ENCODE results near the gene SSR1. TPM values are rescaled to one million over a fixed set of nuclear protein-coding genes. Genes with fewer than 3 reads are reported as not detected.

The SSR1 gene
- total RNA-seq, 2 experiments from 2014 or later = 49.6 to 55.1 TPM

GRCh38 chr6:7298113-7298512, 14.9 kb downstream of the SSR1 start:
- H3K9me3 ChIP-seq (ENCODE audit: control insufficient read depth in 1 of 2, insufficient read depth in 1 of 2, low read length in 2 of 2) = no peaks in the 10 kb centered on the region
- Mint-ChIP-seq H3K27me3 (no peaks in the 10 kb centered on the region), H3K27ac (no peak overlapping the region), H3K36me3 (ENCODE audit: low read depth) (peaks cover 89% of the 10 kb centered on the region), H3K4me1 (ENCODE audit: low read depth) (peaks cover 14% of the 10 kb centered on the region), H3K4me3 (no peak overlapping the region), H3K9me3 (no peaks in the 10 kb centered on the region)
- CTCF ChIA-PET = no interaction called here
- POLR2A ChIA-PET = no interaction called here
- no peak overlapping the region for H3K27ac ChIP-seq (ENCODE audit: low read depth in 1 of 2, low read length in 2 of 2)
- H3K27me3 ChIP-seq (ENCODE audit: control insufficient read depth in 1 of 2, insufficient read depth in 2 of 2, low read length in 2 of 2) = no peaks in the 10 kb centered on the region
- ATAC-seq (ENCODE audit: poor library complexity) = no peak
- no peak for DNase-seq
- no peak overlapping the region for H3K4me3 ChIP-seq (ENCODE audit: low read length)
- intact Hi-C loops (cut with DNase I, micrococcal nuclease) = loop anchor here in 1 of 2 experiments (5.0 kb wide), 1 partner anchor 304 kb away; no protein-coding TSS in a partner anchor
- no peaks in the 10 kb centered on the region for H3K4me1 ChIP-seq (ENCODE audit: insufficient read depth, low read length)
- no peak for TF ChIP-seq CTCF (IDR thresholded peaks at IDR 0.05)
- H3K36me3 ChIP-seq (ENCODE audit: insufficient read depth, low read length) = peaks cover 97% of the 10 kb centered on the region

DNA sequence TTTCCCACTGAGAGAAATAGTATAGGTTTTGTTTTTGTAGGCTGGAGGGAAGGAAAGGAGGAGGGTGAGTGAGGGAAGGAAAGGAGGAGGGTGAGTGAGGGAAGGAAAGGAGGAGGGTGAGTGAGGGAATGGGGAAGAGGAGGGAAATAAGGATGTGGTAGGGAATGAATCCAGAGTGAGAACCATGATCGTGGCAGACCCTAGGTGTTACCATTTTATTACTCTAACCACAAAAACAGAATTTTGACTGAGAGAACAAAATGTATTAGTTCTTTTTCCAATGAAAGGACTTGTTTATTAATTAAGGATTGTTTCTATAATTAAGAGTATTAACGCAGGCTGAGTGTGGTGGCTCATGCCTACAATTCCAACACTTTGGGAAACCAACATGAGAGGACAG, 16.4 kb downstream of the SSR1 start:
- DNase-seq (no peak), ATAC-seq (ENCODE audit: poor library complexity) (no peak)
- Mint-ChIP-seq H3K27me3 (no peaks in the 10 kb centered on the region), H3K27ac (no peak overlapping the region), H3K9me3 (no peaks in the 10 kb centered on the region), H3K4me3 (no peak overlapping the region), H3K36me3 (ENCODE audit: low read depth) (peaks cover 89% of the 10 kb centered on the region), H3K4me1 (ENCODE audit: low read depth) (peaks cover 14% of the 10 kb centered on the region)
- H3K27ac ChIP-seq (ENCODE audit: low read depth in 1 of 2, low read length in 2 of 2) = no peak overlapping the region
- H3K4me1 ChIP-seq (ENCODE audit: insufficient read depth, low read length) = no peaks in the 10 kb centered on the region
- no peaks in the 10 kb centered on the region for H3K27me3 ChIP-seq (ENCODE audit: control insufficient read depth in 1 of 2, insufficient read depth in 2 of 2, low read length in 2 of 2)
- H3K9me3 ChIP-seq (ENCODE audit: control insufficient read depth in 1 of 2, insufficient read depth in 1 of 2, low read length in 2 of 2) = no peaks in the 10 kb centered on the region
- POLR2A ChIA-PET = no interaction called here
- intact Hi-C loops (cut with DNase I, micrococcal nuclease) = loop anchor here in 1 of 2 experiments (5.0 kb wide), 1 partner anchor 306 kb away; no protein-coding TSS in a partner anchor
- no peak overlapping the region for H3K4me3 ChIP-seq (ENCODE audit: low read length)
- H3K36me3 ChIP-seq (ENCODE audit: insufficient read depth, low read length) = peaks cover 97% of the 10 kb centered on the region
- no peak for TF ChIP-seq CTCF (IDR thresholded peaks at IDR 0.05)
- CTCF ChIA-PET = interaction anchor here (1.0 kb wide), 1 partner anchor 10 kb away, joined by 3 read pairs; no protein-coding TSS in a partner anchor

- H3K27ac ChIP-seq (ENCODE audit: low read depth in 1 of 2, low read length in 2 of 2) = no peak overlapping the region
- H3K36me3 ChIP-seq (ENCODE audit: insufficient read depth, low read length) = peaks cover 94% of the 10 kb centered on the region
- no peaks in the 10 kb centered on the region for H3K9me3 Mint-ChIP-seq
- peaks cover 88% of the 10 kb centered on the region for H3K36me3 Mint-ChIP-seq (ENCODE audit: low read depth)
- ChIA-PET CTCF (interaction anchor here (1.0 kb wide), 1 partner anchor 10 kb away, joined by 3 read pairs; no protein-coding TSS in a partner anchor), POLR2A (no interaction called here)
- no peak overlapping the region for H3K27ac Mint-ChIP-seq
- H3K4me3 ChIP-seq (ENCODE audit: low read length) = no peak overlapping the region
- no peaks in the 10 kb centered on the region for H3K4me1 ChIP-seq (ENCODE audit: insufficient read depth, low read length)
- H3K27me3 ChIP-seq (ENCODE audit: control insufficient read depth in 1 of 2, insufficient read depth in 2 of 2, low read length in 2 of 2) = no peaks in the 10 kb centered on the region
- no peak for ATAC-seq (ENCODE audit: poor library complexity)
- H3K4me3 Mint-ChIP-seq = no peak overlapping the region
- intact Hi-C loops (cut with DNase I, micrococcal nuclease) = loop anchor here in 1 of 2 experiments (5.0 kb wide), 1 partner anchor 306 kb away; no protein-coding TSS in a partner anchor
- H3K27me3 Mint-ChIP-seq = no peaks in the 10 kb centered on the region
- TF ChIP-seq CTCF (IDR thresholded peaks at IDR 0.05) = no peak
- no peaks in the 10 kb centered on the region for H3K9me3 ChIP-seq (ENCODE audit: control insufficient read depth in 1 of 2, insufficient read depth in 1 of 2, low read length in 2 of 2)
- peaks cover 9% of the 10 kb centered on the region for H3K4me1 Mint-ChIP-seq (ENCODE audit: low read depth)
- no peak for DNase-seq
Observed at GRCh38 chr6:7295916-7296315, 17.1 kb downstream of the SSR1 start.

Data from CD4-positive, alpha-beta T cell (primary cell).